Karpas-422 (cell line): ENCODE results near the gene FBXL13. TPM values are rescaled to one million over a fixed set of nuclear protein-coding genes. Genes with fewer than 3 reads are reported as not detected.
"Not testable (repeated sequence)": the region's sequence is repeated elsewhere in the genome, so short reads cannot be mapped to it uniquely, and the experiment has no call there.

Experiments used
- DNase-seq: peaks from one replicate; pipeline ENCODE4 v3.0.0-alpha.2; 2015
- H2AFZ ChIP-seq: fragments of 200-600 bp; sonication (generic); 2 replicates; pipeline ENCODE4 v1.6.1; 2014; ENCODE audit warnings: antibody characterized with exemption, low read length, mixed read lengths
- H3K27ac ChIP-seq: fragments of 200-600 bp; sonication (generic); 2 replicates; pipeline ENCODE4 v1.5.1; 2014; ENCODE audit warnings: mild to moderate bottlenecking, low read length, moderate library complexity
- H3K27me3 ChIP-seq: fragments of 200-600 bp; sonication (generic); 2 replicates; pipeline ENCODE4 v1.6.1; 2014; ENCODE audit warnings: low read length, mixed read lengths
- H3K36me3 ChIP-seq: fragments of 200-600 bp; sonication (generic); 2 replicates; pipeline ENCODE4 v1.6.1; 2014; ENCODE audit warnings: low read length, mixed read lengths; ENCODE audit not compliant: insufficient read depth
- H3K4me1 ChIP-seq: fragments of 200-600 bp; sonication (generic); 2 replicates; pipeline ENCODE4 v1.6.1; 2014; ENCODE audit warnings: mild to moderate bottlenecking, low read length, mixed read lengths
- H3K4me2 ChIP-seq: fragments of 200-600 bp; sonication (generic); 2 replicates; pipeline ENCODE4 v1.6.1; 2014; ENCODE audit warnings: low read length, low read depth, mild to moderate bottlenecking; ENCODE audit not compliant: poor library complexity, severe bottlenecking
- H3K4me3 ChIP-seq: fragments of 200-600 bp; sonication (generic); 2 replicates; pipeline ENCODE4 v1.5.1; 2014; ENCODE audit warnings: mild to moderate bottlenecking, antibody characterized with exemption, low read length, mixed read lengths
- H3K79me2 ChIP-seq: fragments of 200-600 bp; sonication (generic); 2 replicates; pipeline ENCODE4 v1.6.1; 2014; ENCODE audit warnings: mild to moderate bottlenecking, low read length, mixed read lengths
- H3K9ac ChIP-seq: fragments of 200-600 bp; sonication (generic); 2 replicates; pipeline ENCODE4 v1.6.0; 2014; ENCODE audit warnings: low read length
- H3K9me2 ChIP-seq: fragments of 200-600 bp; sonication (generic), shearing (Covaris generic); replicated peaks from 2 replicates; pipeline ENCODE4 v1.6.0; 2014; ENCODE audit warnings: mild to moderate bottlenecking, low read length, moderate library complexity; ENCODE audit not compliant: insufficient read depth
- H3K9me3 ChIP-seq: fragments of 300-700, 200-600 bp; sonication (generic); 2 replicates; pipeline ENCODE4 v1.6.1; 2014; ENCODE audit warnings: low read length, mixed read lengths
- H4K20me1 ChIP-seq: fragments of 200-600 bp; sonication (generic); 2 replicates; pipeline ENCODE4 v1.6.1; 2014; ENCODE audit warnings: mild to moderate bottlenecking, antibody characterized with exemption, low read length, low read depth; ENCODE audit not compliant: insufficient read depth
- total RNA-seq: library from RNA; depleted of rRNA; stranded (reverse); fragments of >200 nt; shearing (Covaris generic); gene quantifications from 2 replicates; pipeline ENCODE4 v1.2.3, GENCODE V29; 2014; ENCODE audit warnings: low replicate concordance

FBXL13 gene
- total RNA-seq, 1 experiment from 2014 or later: 4.2 TPM

- H2AFZ ChIP-seq: no peak overlapping the region
- H3K36me3 ChIP-seq: no peaks in the 10 kb centered on the region
- no peaks in the 10 kb centered on the region for H3K79me2 ChIP-seq
- H3K4me2 ChIP-seq: no peak overlapping the region
- no peaks in the 10 kb centered on the region for H3K9me3 ChIP-seq
- H3K4me3 ChIP-seq: no peak overlapping the region
- H4K20me1 ChIP-seq: no peaks in the 10 kb centered on the region
- no peak overlapping the region for H3K9ac ChIP-seq
- no peaks in the 10 kb centered on the region for H3K9me2 ChIP-seq
- H3K4me1 ChIP-seq: no peaks in the 10 kb centered on the region
- no peak for DNase-seq
- H3K27ac ChIP-seq: no peak overlapping the region
- no peaks in the 10 kb centered on the region for H3K27me3 ChIP-seq
Measured at GRCh38 chr7:102813191-102814024, 261.2 kb downstream of the FBXL13 start.

- Histone ChIP-seq H3K36me3 (no peaks in the 10 kb centered on the region), H4K20me1 (no peaks in the 10 kb centered on the region), H3K9me3 (no peaks in the 10 kb centered on the region), H3K4me1 (no peaks in the 10 kb centered on the region), H3K4me2 (no peak overlapping the region), H3K9me2 (no peaks in the 10 kb centered on the region), H3K4me3 (no peak overlapping the region), H3K27me3 (no peaks in the 10 kb centered on the region), H2AFZ (no peak overlapping the region), H3K27ac (no peak overlapping the region), H3K79me2 (no peaks in the 10 kb centered on the region), H3K9ac (no peak overlapping the region)
- no peak for DNase-seq
Measured at GRCh38 chr7:102811942-102812678, 262.5 kb downstream of the FBXL13 start.

- no peak overlapping the region for H3K27ac ChIP-seq
- H3K36me3 ChIP-seq: no peaks in the 10 kb centered on the region
- H3K79me2 ChIP-seq: no peaks in the 10 kb centered on the region
- no peak for DNase-seq
- no peak overlapping the region for H3K4me3 ChIP-seq
- H3K27me3 ChIP-seq: no peaks in the 10 kb centered on the region
- no peak overlapping the region for H3K4me2 ChIP-seq
- no peak overlapping the region for H3K9ac ChIP-seq
- no peaks in the 10 kb centered on the region for H3K9me2 ChIP-seq
- no peak overlapping the region for H2AFZ ChIP-seq
- H3K9me3 ChIP-seq: no peaks in the 10 kb centered on the region
- H4K20me1 ChIP-seq: no peaks in the 10 kb centered on the region
- no peaks in the 10 kb centered on the region for H3K4me1 ChIP-seq
Measured at GRCh38 chr7:102810916-102811315, 263.7 kb downstream of the FBXL13 start.

GRCh38 chr7:102806613-102807012, 268.0 kb downstream of the FBXL13 start:
- no peak for DNase-seq
- H3K4me2 ChIP-seq: no peak overlapping the region

GRCh38 chr7:102795987-102796595, 278.5 kb downstream of the FBXL13 start:
- H3K36me3 ChIP-seq, H3K9me3 ChIP-seq, H2AFZ ChIP-seq, H3K27ac ChIP-seq, H3K9ac ChIP-seq, H3K4me2 ChIP-seq, DNase-seq, H3K9me2 ChIP-seq, H3K4me3 ChIP-seq, H3K79me2 ChIP-seq, H3K27me3 ChIP-seq, H4K20me1 ChIP-seq, H3K4me1 ChIP-seq: not testable (repeated sequence)

More at GRCh38 chr7:102806613-102807012, 268.0 kb downstream of the FBXL13 start:
- Histone ChIP-seq H3K27ac (no peak overlapping the region), H3K9me2 (no peaks in the 10 kb centered on the region), H3K4me1 (no peaks in the 10 kb centered on the region), H4K20me1 (no peaks in the 10 kb centered on the region), H2AFZ (no peak overlapping the region), H3K27me3 (no peaks in the 10 kb centered on the region), H3K9ac (no peak overlapping the region), H3K79me2 (no peaks in the 10 kb centered on the region), H3K36me3 (no peaks in the 10 kb centered on the region), H3K9me3 (no peaks in the 10 kb centered on the region), H3K4me3 (no peak overlapping the region)

- H3K9me3 ChIP-seq, H3K4me1 ChIP-seq, H3K36me3 ChIP-seq, H2AFZ ChIP-seq, H3K4me2 ChIP-seq, DNase-seq, H3K9ac ChIP-seq, H3K4me3 ChIP-seq, H3K27me3 ChIP-seq, H4K20me1 ChIP-seq, H3K79me2 ChIP-seq, H3K27ac ChIP-seq, H3K9me2 ChIP-seq: not testable (repeated sequence)
Measured at GRCh38 chr7:102794567-102794966, 280.0 kb downstream of the FBXL13 start.

GRCh38 chr7:102791831-102792230, 282.8 kb downstream of the FBXL13 start:
- H3K27ac ChIP-seq, H3K4me1 ChIP-seq, DNase-seq, H4K20me1 ChIP-seq, H3K9me3 ChIP-seq, H3K79me2 ChIP-seq, H3K27me3 ChIP-seq, H3K36me3 ChIP-seq, H3K4me3 ChIP-seq, H2AFZ ChIP-seq, H3K9me2 ChIP-seq, H3K4me2 ChIP-seq, H3K9ac ChIP-seq: not testable (repeated sequence)

- H4K20me1 ChIP-seq, H3K9me3 ChIP-seq, H3K4me3 ChIP-seq, H3K9ac ChIP-seq, H2AFZ ChIP-seq, H3K4me2 ChIP-seq, H3K27me3 ChIP-seq, H3K4me1 ChIP-seq, H3K79me2 ChIP-seq, H3K36me3 ChIP-seq, H3K9me2 ChIP-seq, H3K27ac ChIP-seq, DNase-seq: not testable (repeated sequence)
Measured at GRCh38 chr7:102791367-102791766, 283.2 kb downstream of the FBXL13 start.
